ENCODE data around the gene WWC2. TPM values are rescaled to one million over a fixed set of nuclear protein-coding genes. Genes with fewer than 3 reads are reported as not detected.
"Not testable (repeated sequence)": the region's sequence is repeated elsewhere in the genome, so short reads cannot be mapped to it uniquely, and the experiment has no call there.

Gene WWC2
- total RNA-seq, 1 donor from 2014 or later = 39.6 TPM

DNA sequence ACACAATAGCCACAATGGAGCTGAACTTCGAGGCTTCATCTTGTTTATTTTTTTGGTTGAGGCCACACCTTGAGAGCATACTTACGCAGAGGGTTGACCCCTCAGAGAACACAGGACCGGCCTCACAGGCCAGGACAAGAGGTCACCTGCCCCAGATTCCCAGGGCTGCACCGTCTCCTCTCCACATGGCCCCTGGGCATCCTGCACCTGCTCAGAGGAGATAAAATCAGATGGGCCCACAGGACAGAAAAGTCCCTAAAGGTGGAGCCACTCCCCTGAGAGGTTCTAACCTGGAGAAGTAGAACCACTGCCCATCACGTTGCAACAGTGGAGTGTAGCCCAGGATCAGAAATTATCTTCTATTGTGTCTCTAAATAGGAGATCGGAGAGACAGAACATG is 224.2 kb downstream of the WWC2 start:
- H3K9me3 Mint-ChIP-seq = peaks cover 5% of the 10 kb centered on the region
- Histone ChIP-seq H4K20me1 (ENCODE audit: low read depth) (no peaks in the 10 kb centered on the region), H2AFZ (replicated peaks) (no peak overlapping the region), H3K36me3 (no peaks in the 10 kb centered on the region), H3K27me3 (no peaks in the 10 kb centered on the region), H3K79me2 (ENCODE audit: low read depth) (no peaks in the 10 kb centered on the region), H3K4me2 (no peak overlapping the region), H3K4me1 (peaks cover 14% of the 10 kb centered on the region), H3K27ac (no peak overlapping the region), H3K4me3 (no peak overlapping the region), H3K9me3 (ENCODE audit: low read depth) (no peaks in the 10 kb centered on the region), H3F3A (ENCODE audit: low read depth) (peaks cover 9% of the 10 kb centered on the region), H3K9ac (no peak overlapping the region)
- TF ChIP-seq CTCF (IDR thresholded peaks at IDR 0.05) (no peak), EZH2 (IDR thresholded peaks at IDR 0.05) (no peak), EZH2phosphoT487 (IDR thresholded peaks at IDR 0.05) (no peak)
- no peak for DNase-seq (ENCODE audit: low spot score)
- no peaks in the 10 kb centered on the region for H3K4me1 Mint-ChIP-seq
- H3K27me3 Mint-ChIP-seq (ENCODE audit: insufficient read depth, low read depth) = peaks cover 5% of the 10 kb centered on the region
- H3K36me3 Mint-ChIP-seq = peaks cover 8% of the 10 kb centered on the region
- H3K27ac Mint-ChIP-seq = no peak overlapping the region
- H3K4me3 Mint-ChIP-seq = no peak overlapping the region

DNA sequence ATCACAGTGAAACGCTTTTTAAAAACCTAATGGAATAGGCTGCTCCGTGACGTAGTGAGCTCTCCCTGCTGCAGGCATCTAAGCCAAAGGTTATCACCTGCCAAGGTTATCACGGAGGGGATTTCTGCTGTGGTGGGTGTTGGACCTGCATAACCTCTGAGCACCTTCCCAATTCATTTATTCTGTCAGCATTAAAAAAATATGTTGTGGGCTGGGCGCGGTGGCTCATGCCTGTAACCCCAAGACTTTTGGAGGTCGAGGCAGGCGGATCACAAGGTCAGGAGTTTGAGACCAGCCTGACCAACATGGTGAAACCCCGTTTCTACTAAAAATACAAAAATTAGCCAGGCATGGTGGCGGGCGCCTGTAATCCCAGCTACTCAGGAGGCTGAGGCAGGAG is 225.0 kb downstream of the WWC2 start:
- DNase-seq (ENCODE audit: low spot score); H4K20me1 ChIP-seq (ENCODE audit: low read depth); H3K27ac Mint-ChIP-seq; H3K79me2 ChIP-seq (ENCODE audit: low read depth); H3K27me3 Mint-ChIP-seq (ENCODE audit: insufficient read depth, low read depth); H3F3A ChIP-seq (ENCODE audit: low read depth); H3K4me3 Mint-ChIP-seq; H3K36me3 ChIP-seq; H3K36me3 Mint-ChIP-seq; H3K4me3 ChIP-seq; H3K27me3 ChIP-seq; H3K27ac ChIP-seq; H3K4me1 Mint-ChIP-seq; H3K9ac ChIP-seq; H3K4me2 ChIP-seq; H3K9me3 ChIP-seq (ENCODE audit: low read depth); H3K9me3 Mint-ChIP-seq; H2AFZ ChIP-seq (replicated peaks): not testable (repeated sequence)
- peaks cover 14% of the 10 kb centered on the region for H3K4me1 ChIP-seq

GRCh38 chr4:183324619-183325018 is 225.6 kb downstream of the WWC2 start:
- no peaks in the 10 kb centered on the region for H3K36me3 ChIP-seq
- no peak overlapping the region for H3K4me3 ChIP-seq
- no peaks in the 10 kb centered on the region for H3K27me3 ChIP-seq
- Mint-ChIP-seq H3K27ac (no peak overlapping the region), H3K4me3 (no peak overlapping the region), H3K27me3 (ENCODE audit: insufficient read depth, low read depth) (peaks cover 5% of the 10 kb centered on the region), H3K36me3 (peaks cover 6% of the 10 kb centered on the region), H3K4me1 (no peaks in the 10 kb centered on the region), H3K9me3 (peaks cover 13% of the 10 kb centered on the region)
- H2AFZ ChIP-seq (replicated peaks) = no peak overlapping the region
- no peak for DNase-seq (ENCODE audit: low spot score)
- no peak overlapping the region for H3K4me2 ChIP-seq
- no peaks in the 10 kb centered on the region for H3K9me3 ChIP-seq (ENCODE audit: low read depth)
- no peak overlapping the region for H3K27ac ChIP-seq
- no peaks in the 10 kb centered on the region for H3K79me2 ChIP-seq (ENCODE audit: low read depth)
- H3F3A ChIP-seq (ENCODE audit: low read depth) = peaks cover 9% of the 10 kb centered on the region
- H3K4me1 ChIP-seq = peaks cover 14% of the 10 kb centered on the region
- H4K20me1 ChIP-seq (ENCODE audit: low read depth) = no peaks in the 10 kb centered on the region
- H3K9ac ChIP-seq = no peak overlapping the region
- no peak for TF ChIP-seq EZH2 (IDR thresholded peaks at IDR 0.05)
- TF ChIP-seq EZH2phosphoT487 (IDR thresholded peaks at IDR 0.05) = no peak
- no peak for TF ChIP-seq CTCF (IDR thresholded peaks at IDR 0.05)

- peaks cover 14% of the 10 kb centered on the region for H3K4me1 ChIP-seq
- not testable (repeated sequence) for H3K4me2 ChIP-seq; H3K4me3 Mint-ChIP-seq; H3K36me3 ChIP-seq; H3K36me3 Mint-ChIP-seq; DNase-seq (ENCODE audit: low spot score); H3K79me2 ChIP-seq (ENCODE audit: low read depth); H2AFZ ChIP-seq (replicated peaks); H3K9ac ChIP-seq; H3K27ac Mint-ChIP-seq; H3K27me3 ChIP-seq; H3K4me1 Mint-ChIP-seq; H3F3A ChIP-seq (ENCODE audit: low read depth); H3K27me3 Mint-ChIP-seq (ENCODE audit: insufficient read depth, low read depth); H4K20me1 ChIP-seq (ENCODE audit: low read depth); H3K9me3 ChIP-seq (ENCODE audit: low read depth); H3K27ac ChIP-seq; H3K4me3 ChIP-seq
- H3K9me3 Mint-ChIP-seq = peaks cover 16% of the 10 kb centered on the region
Observed at GRCh38 chr4:183326387-183326786, 227.3 kb downstream of the WWC2 start.
